ENCODE data around the gene PTPN9.
"Not testable (repeated sequence)": the region's sequence is repeated elsewhere in the genome, so short reads cannot be mapped to it uniquely, and the experiment has no call there.

GRCh38 chr15:75445324-75445723, 133.8 kb downstream of the PTPN9 start:
- not testable (repeated sequence) for TF ChIP-seq CTCF (conservative IDR thresholded peaks at IDR 0.05; ENCODE audit: low read depth, low read length); EZH2 (IDR thresholded peaks at IDR 0.05; ENCODE audit: borderline replicate concordance, low read depth, low read length, poor library complexity, severe bottlenecking)
